Measurements from ENCODE around the gene CD24. TPM values are rescaled to one million over a fixed set of nuclear protein-coding genes. Genes with fewer than 3 reads are reported as not detected.

The CD24 gene
- total and polyA plus RNA-seq, 2 donors (not counting 1 experiment from before 2014, with no cell fraction given): 0.17 to 0.69 TPM

GRCh38 chr6:106981926-106982325 lies 7.4 kb upstream of the CD24 start:
- Histone ChIP-seq H3K9me3 (ENCODE audit: control insufficient read depth, insufficient read depth, low read depth, low read length) (no peaks in the 10 kb centered on the region), H3K27ac (ENCODE audit: insufficient read depth, low read length) (no peak overlapping the region), H3K79me2 (ENCODE audit: control insufficient read depth, insufficient read depth, low read length) (no peaks in the 10 kb centered on the region), H3K4me1 (ENCODE audit: control insufficient read depth, extremely low read depth, insufficient read depth, low read length) (no peaks in the 10 kb centered on the region), H4K20me1 (ENCODE audit: control insufficient read depth, extremely low read depth, insufficient read depth, low read length) (no peaks in the 10 kb centered on the region), H3K4me2 (ENCODE audit: extremely low read depth, insufficient read depth, low read length) (no peak overlapping the region), H3K9ac (ENCODE audit: insufficient read depth, low read length) (no peak overlapping the region), H2AFZ (ENCODE audit: low read length) (no peak overlapping the region), H3K36me3 (ENCODE audit: control insufficient read depth, insufficient read depth, low read length) (no peaks in the 10 kb centered on the region), H3K27me3 (ENCODE audit: control insufficient read depth, insufficient read depth, low read length) (peaks cover 6% of the 10 kb centered on the region), H3K4me3 (replicated peaks in 1 of 4; ENCODE audit: control extremely low read depth in 1 of 4, insufficient read depth in 1 of 4, low read depth in 3 of 4, low read length in 4 of 4) (no peak overlapping the region)
- TF ChIP-seq EZH2 (IDR thresholded peaks at IDR 0.05; ENCODE audit: low read length, missing control alignments): no peak
- TF ChIP-seq, protein P1, sequence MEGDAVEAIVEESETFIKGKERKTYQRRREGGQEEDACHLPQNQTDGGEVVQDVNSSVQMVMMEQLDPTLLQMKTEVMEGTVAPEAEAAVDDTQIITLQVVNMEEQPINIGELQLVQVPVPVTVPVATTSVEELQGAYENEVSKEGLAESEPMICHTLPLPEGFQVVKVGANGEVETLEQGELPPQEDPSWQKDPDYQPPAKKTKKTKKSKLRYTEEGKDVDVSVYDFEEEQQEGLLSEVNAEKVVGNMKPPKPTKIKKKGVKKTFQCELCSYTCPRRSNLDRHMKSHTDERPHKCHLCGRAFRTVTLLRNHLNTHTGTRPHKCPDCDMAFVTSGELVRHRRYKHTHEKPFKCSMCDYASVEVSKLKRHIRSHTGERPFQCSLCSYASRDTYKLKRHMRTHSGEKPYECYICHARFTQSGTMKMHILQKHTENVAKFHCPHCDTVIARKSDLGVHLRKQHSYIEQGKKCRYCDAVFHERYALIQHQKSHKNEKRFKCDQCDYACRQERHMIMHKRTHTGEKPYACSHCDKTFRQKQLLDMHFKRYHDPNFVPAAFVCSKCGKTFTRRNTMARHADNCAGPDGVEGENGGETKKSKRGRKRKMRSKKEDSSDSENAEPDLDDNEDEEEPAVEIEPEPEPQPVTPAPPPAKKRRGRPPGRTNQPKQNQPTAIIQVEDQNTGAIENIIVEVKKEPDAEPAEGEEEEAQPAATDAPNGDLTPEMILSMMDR (conservative IDR thresholded peaks at IDR 0.05 in 1 of 2, IDR thresholded peaks at IDR 0.05 in 1 of 2; ENCODE audit: low read depth in 1 of 2, low read length in 2 of 2): no peak
- DNase-seq (ENCODE audit: low read depth in 2 of 2): no peak

DNA sequence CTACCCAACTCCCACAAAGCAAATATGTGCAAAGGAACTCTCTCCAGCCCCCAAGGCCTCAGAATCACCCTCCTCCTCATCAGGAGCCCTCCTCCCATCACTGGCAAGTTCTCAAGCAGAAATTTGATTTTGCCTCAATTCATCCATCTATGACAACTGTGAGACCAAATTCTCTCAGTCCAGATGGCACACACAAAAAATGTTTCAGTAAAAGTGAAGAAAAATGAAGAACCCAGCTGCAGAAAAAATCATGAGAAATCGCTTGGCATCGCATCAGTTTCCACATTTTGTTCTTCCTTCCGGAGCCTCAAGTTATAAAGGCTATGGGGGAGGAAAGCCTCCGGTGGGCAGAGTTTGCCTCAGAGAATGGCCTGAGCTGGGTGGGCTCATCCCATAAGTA lies 6.4 kb upstream of the CD24 start:
- Histone ChIP-seq H4K20me1 (ENCODE audit: control insufficient read depth, extremely low read depth, insufficient read depth, low read length) (no peaks in the 10 kb centered on the region), H3K27ac (ENCODE audit: insufficient read depth, low read length) (no peak overlapping the region), H3K9me3 (ENCODE audit: control insufficient read depth, insufficient read depth, low read depth, low read length) (no peaks in the 10 kb centered on the region), H3K36me3 (ENCODE audit: control insufficient read depth, insufficient read depth, low read length) (no peaks in the 10 kb centered on the region), H3K9ac (ENCODE audit: insufficient read depth, low read length) (no peak overlapping the region), H2AFZ (ENCODE audit: low read length) (no peak overlapping the region), H3K79me2 (ENCODE audit: control insufficient read depth, insufficient read depth, low read length) (no peaks in the 10 kb centered on the region), H3K4me1 (ENCODE audit: control insufficient read depth, extremely low read depth, insufficient read depth, low read length) (no peaks in the 10 kb centered on the region), H3K27me3 (ENCODE audit: control insufficient read depth, insufficient read depth, low read length) (peaks cover 16% of the 10 kb centered on the region), H3K4me2 (ENCODE audit: extremely low read depth, insufficient read depth, low read length) (no peak overlapping the region), H3K4me3 (replicated peaks in 1 of 4; ENCODE audit: control extremely low read depth in 1 of 4, insufficient read depth in 1 of 4, low read depth in 3 of 4, low read length in 4 of 4) (no peak overlapping the region)
- DNase-seq (ENCODE audit: low read depth in 2 of 2): no peak
- no peak for TF ChIP-seq EZH2 (IDR thresholded peaks at IDR 0.05; ENCODE audit: low read length, missing control alignments)
- TF ChIP-seq, protein P1 (conservative IDR thresholded peaks at IDR 0.05 in 1 of 2, IDR thresholded peaks at IDR 0.05 in 1 of 2; ENCODE audit: low read depth in 1 of 2, low read length in 2 of 2): no peak

- H2AFZ ChIP-seq (ENCODE audit: low read length): no peak overlapping the region
- DNase-seq (ENCODE audit: low read depth in 2 of 2): peak; percentile 70 to 77
- no peaks in the 10 kb centered on the region for H3K4me1 ChIP-seq (ENCODE audit: control insufficient read depth, extremely low read depth, insufficient read depth, low read length)
- H3K4me2 ChIP-seq (ENCODE audit: extremely low read depth, insufficient read depth, low read length): no peak overlapping the region
- H3K9ac ChIP-seq (ENCODE audit: insufficient read depth, low read length): no peak overlapping the region
- H3K79me2 ChIP-seq (ENCODE audit: control insufficient read depth, insufficient read depth, low read length): no peaks in the 10 kb centered on the region
- no peaks in the 10 kb centered on the region for H4K20me1 ChIP-seq (ENCODE audit: control insufficient read depth, extremely low read depth, insufficient read depth, low read length)
- H3K9me3 ChIP-seq (ENCODE audit: control insufficient read depth, insufficient read depth, low read depth, low read length): no peaks in the 10 kb centered on the region
- TF ChIP-seq, protein P1 (conservative IDR thresholded peaks at IDR 0.05 in 1 of 2, IDR thresholded peaks at IDR 0.05 in 1 of 2; ENCODE audit: low read depth in 1 of 2, low read length in 2 of 2): peak; percentile 96
- TF ChIP-seq EZH2 (IDR thresholded peaks at IDR 0.05; ENCODE audit: low read length, missing control alignments): no peak
- H3K4me3 ChIP-seq (replicated peaks in 1 of 4; ENCODE audit: control extremely low read depth in 1 of 4, insufficient read depth in 1 of 4, low read depth in 3 of 4, low read length in 4 of 4): no peak overlapping the region
- H3K27ac ChIP-seq (ENCODE audit: insufficient read depth, low read length): no peak overlapping the region
- peaks cover 20% of the 10 kb centered on the region for H3K27me3 ChIP-seq (ENCODE audit: control insufficient read depth, insufficient read depth, low read length)
- no peaks in the 10 kb centered on the region for H3K36me3 ChIP-seq (ENCODE audit: control insufficient read depth, insufficient read depth, low read length)
These were observed 4.9 kb upstream of the CD24 start for GRCh38 chr6:106979435-106979884.

Measured in fibroblast of lung (primary cell).